BLaER1 treated with 17β-estradiol and CSF1 and Interleukin-3, amounts not matched to agents 10 nM and 100 nM (cell line): Measurements from ENCODE around the gene FNDC3B.

ENCODE experiments used
- H3K27ac ChIP-seq, 11 experiments: shearing (Covaris generic); formaldehyde crosslinking; 2 replicates each; pipeline ENCODE4 v1.8.1; 2022
- H3K27me3 ChIP-seq, 11 experiments: shearing (Covaris generic); formaldehyde crosslinking; 2 replicates each; pipeline ENCODE4 v1.8.1; 2022
- H3K36me3 ChIP-seq, 11 experiments: shearing (Covaris generic); formaldehyde crosslinking; 2 replicates each; pipeline ENCODE4 v1.8.1; 2022
- H3K4me1 ChIP-seq, 10 experiments: shearing (Covaris generic); formaldehyde crosslinking; 2 replicates each; pipeline ENCODE4 v1.8.1; 2022
- H3K4me2 ChIP-seq, 11 experiments: shearing (Covaris generic); formaldehyde crosslinking; 2 replicates each; pipeline ENCODE4 v1.8.1; 2022
- H3K4me3 ChIP-seq, 10 experiments: shearing (Covaris generic); formaldehyde crosslinking; 2 replicates each; pipeline ENCODE4 v1.8.1; 2022
- H3K9ac ChIP-seq, 11 experiments: shearing (Covaris generic); formaldehyde crosslinking; 2 replicates each; pipeline ENCODE4 v1.8.1; 2022
- H3K9me3 ChIP-seq, 11 experiments: shearing (Covaris generic); formaldehyde crosslinking; replicated peaks in 1 of 11; 2 replicates each; pipeline ENCODE4 v1.8.1; 2022
- H4K20me1 ChIP-seq, 11 experiments: shearing (Covaris generic); formaldehyde crosslinking; 2 replicates each; pipeline ENCODE4 v1.8.1; 2022
- Cebpa-rat ChIP-seq, 11 experiments: shearing (Covaris generic); IDR thresholded peaks; 2 replicates each; pipeline ENCODE4 v1.8.1; 2022

FNDC3B gene

GRCh38 chr3:172110127-172110779 is 70.9 kb downstream of the FNDC3B start:
- H3K27me3 ChIP-seq: peaks cover 0 to 5% (median 0%) of the 10 kb centered on the region in 11 experiments; a peak in 1 of 22 replicates
- no peak overlapping the region for H3K4me2 ChIP-seq
- H3K4me3 ChIP-seq: no peak overlapping the region
- H3K9me3 ChIP-seq: no peaks in the 10 kb centered on the region
- no peak for TF ChIP-seq Cebpa-rat (IDR thresholded peaks at IDR 0.05)
- no peak overlapping the region for H3K9ac ChIP-seq
- H3K27ac ChIP-seq: no peak overlapping the region
- peaks cover 27 to 61% (median 33%) of the 10 kb centered on the region in 10 experiments for H3K4me1 ChIP-seq
- peaks cover 9 to 53% (median 32%) of the 10 kb centered on the region in 11 experiments; a peak in 21 of 22 replicates for H3K36me3 ChIP-seq
- H4K20me1 ChIP-seq: peaks cover 54 to 100% (median 84%) of the 10 kb centered on the region in 11 experiments

- peaks cover 45 to 100% (median 82%) of the 10 kb centered on the region in 11 experiments for H4K20me1 ChIP-seq
- H3K4me3 ChIP-seq: no peak overlapping the region
- no peak overlapping the region for H3K4me2 ChIP-seq
- no peak overlapping the region for H3K9ac ChIP-seq
- peaks cover 18 to 62% (median 40%) of the 10 kb centered on the region in 11 experiments; a peak in 21 of 22 replicates for H3K36me3 ChIP-seq
- no peak for TF ChIP-seq Cebpa-rat (IDR thresholded peaks at IDR 0.05)
- peaks cover 25 to 53% (median 31%) of the 10 kb centered on the region in 10 experiments for H3K4me1 ChIP-seq
- H3K27ac ChIP-seq: no peak overlapping the region
- H3K9me3 ChIP-seq: no peaks in the 10 kb centered on the region
- H3K27me3 ChIP-seq: peaks cover 0 to 5% (median 0%) of the 10 kb centered on the region in 11 experiments; a peak in 1 of 22 replicates
These were observed 71.8 kb downstream of the FNDC3B start for GRCh38 chr3:172111163-172111562.

- Histone ChIP-seq H3K9ac (no peak overlapping the region), H3K27ac (no peak overlapping the region), H3K4me3 (no peak overlapping the region), H3K4me2 (no peak overlapping the region), H3K9me3 (no peaks in the 10 kb centered on the region), H3K36me3 (peaks cover 24 to 72% (median 50%) of the 10 kb centered on the region in 11 experiments), H3K4me1 (peaks cover 15 to 43% (median 20%) of the 10 kb centered on the region in 10 experiments), H3K27me3 (peaks cover 0 to 5% (median 0%) of the 10 kb centered on the region in 11 experiments; a peak in 1 of 22 replicates), H4K20me1 (peaks cover 36 to 90% (median 71%) of the 10 kb centered on the region in 11 experiments)
- TF ChIP-seq Cebpa-rat (IDR thresholded peaks at IDR 0.05): no peak
These were observed 72.8 kb downstream of the FNDC3B start for GRCh38 chr3:172112078-172112733.

DNA sequence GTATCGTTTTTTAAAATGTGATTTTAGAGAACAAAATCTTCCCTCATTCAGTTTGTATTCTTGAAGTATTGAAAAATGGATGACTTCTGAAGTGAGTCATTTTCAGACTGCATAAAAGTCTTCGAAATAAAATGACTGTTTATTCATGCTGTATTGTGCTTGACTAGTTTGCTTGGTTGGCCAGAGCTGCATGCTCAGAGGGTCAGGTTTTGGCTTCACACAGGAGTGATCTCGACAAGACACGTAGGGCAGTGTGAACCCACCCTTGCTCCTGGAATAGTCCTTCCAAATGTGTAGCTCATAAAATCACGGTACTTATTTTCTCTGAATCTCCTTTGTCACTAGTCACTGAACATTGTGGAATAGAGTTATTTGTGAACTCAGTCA is 73.3 kb downstream of the FNDC3B start:
- no peaks in the 10 kb centered on the region for H3K9me3 ChIP-seq
- no peak overlapping the region for H3K4me3 ChIP-seq
- no peak overlapping the region for H3K27ac ChIP-seq
- H3K4me1 ChIP-seq: peaks cover 10 to 37% (median 15%) of the 10 kb centered on the region in 10 experiments
- H3K4me2 ChIP-seq: peak overlapping the region in 1 of 11 experiments; percentile 38; a peak in 2 of 22 replicates
- peaks cover 30 to 86% (median 66%) of the 10 kb centered on the region in 11 experiments for H4K20me1 ChIP-seq
- H3K36me3 ChIP-seq: peaks cover 27 to 77% (median 51%) of the 10 kb centered on the region in 11 experiments
- TF ChIP-seq Cebpa-rat (IDR thresholded peaks at IDR 0.05): no peak
- H3K9ac ChIP-seq: no peak overlapping the region
- peaks cover 0 to 5% (median 0%) of the 10 kb centered on the region in 11 experiments; a peak in 1 of 22 replicates for H3K27me3 ChIP-seq

DNA sequence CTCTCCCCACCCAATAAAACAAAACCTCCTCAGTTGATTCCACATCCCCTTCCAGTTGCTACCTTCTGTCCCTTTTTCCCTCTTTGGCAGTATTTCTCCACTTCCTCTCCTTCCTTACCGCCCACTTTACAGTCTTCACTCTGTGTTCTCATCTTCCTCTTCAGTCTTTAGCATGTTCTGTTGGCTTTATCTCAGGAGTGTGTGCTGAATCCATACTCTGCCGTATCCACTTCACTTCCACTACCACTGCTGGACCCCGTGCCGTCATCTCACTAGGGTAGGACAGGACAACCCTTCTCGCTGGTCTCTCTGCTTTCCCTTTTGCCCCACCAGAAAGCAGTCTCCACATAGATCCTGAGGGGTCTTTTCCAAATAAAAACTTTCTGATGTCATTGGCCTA is 74.3 kb downstream of the FNDC3B start:
- Histone ChIP-seq H3K36me3 (peaks cover 36 to 84% (median 60%) of the 10 kb centered on the region in 11 experiments), H4K20me1 (peaks cover 21 to 84% (median 56%) of the 10 kb centered on the region in 11 experiments), H3K9ac (no peak overlapping the region), H3K4me1 (peaks cover 0 to 28% (median 5%) of the 10 kb centered on the region in 10 experiments; a peak in 17 of 20 replicates), H3K27ac (no peak overlapping the region), H3K27me3 (peaks cover 0 to 3% (median 0%) of the 10 kb centered on the region in 11 experiments; a peak in 1 of 22 replicates), H3K4me3 (no peak overlapping the region), H3K4me2 (peak overlapping the region in 5 of 11 experiments; percentile 22 to 50 (median 38); a peak in 8 of 22 replicates), H3K9me3 (no peaks in the 10 kb centered on the region)
- TF ChIP-seq Cebpa-rat (IDR thresholded peaks at IDR 0.05): no peak

- H3K4me2 ChIP-seq: no peak overlapping the region
- no peaks in the 10 kb centered on the region for H3K9me3 ChIP-seq
- H3K27me3 ChIP-seq: no peaks in the 10 kb centered on the region; a peak in 1 of 22 replicates
- no peak overlapping the region for H3K27ac ChIP-seq
- no peak overlapping the region for H3K9ac ChIP-seq
- no peak overlapping the region for H3K4me3 ChIP-seq
- H3K36me3 ChIP-seq: peaks cover 36 to 92% (median 67%) of the 10 kb centered on the region in 11 experiments
- TF ChIP-seq Cebpa-rat (IDR thresholded peaks at IDR 0.05): no peak
- H3K4me1 ChIP-seq: peaks cover 0 to 25% (median 3%) of the 10 kb centered on the region in 10 experiments; a peak in 9 of 20 replicates
- H4K20me1 ChIP-seq: peaks cover 8 to 75% (median 46%) of the 10 kb centered on the region in 11 experiments; a peak in 20 of 22 replicates
These were observed 75.7 kb downstream of the FNDC3B start for GRCh38 chr3:172115059-172115458.

GRCh38 chr3:172115787-172116186 is 76.4 kb downstream of the FNDC3B start:
- Histone ChIP-seq H3K9ac (no peak overlapping the region), H4K20me1 (peaks cover 4 to 72% (median 39%) of the 10 kb centered on the region in 11 experiments; a peak in 18 of 22 replicates), H3K36me3 (peaks cover 37 to 92% (median 70%) of the 10 kb centered on the region in 11 experiments), H3K4me3 (no peak overlapping the region), H3K4me1 (peaks cover 0 to 25% (median 3%) of the 10 kb centered on the region in 10 experiments; a peak in 9 of 20 replicates), H3K4me2 (no peak overlapping the region), H3K27ac (no peak overlapping the region), H3K9me3 (no peaks in the 10 kb centered on the region), H3K27me3 (no peaks in the 10 kb centered on the region)
- TF ChIP-seq Cebpa-rat (IDR thresholded peaks at IDR 0.05): no peak

GRCh38 chr3:172118019-172118418 is 78.6 kb downstream of the FNDC3B start:
- peaks cover 41 to 99% (median 75%) of the 10 kb centered on the region in 11 experiments for H3K36me3 ChIP-seq
- no peak for TF ChIP-seq Cebpa-rat (IDR thresholded peaks at IDR 0.05)
- peaks cover 0 to 64% (median 22%) of the 10 kb centered on the region in 11 experiments; a peak in 14 of 22 replicates for H4K20me1 ChIP-seq
- H3K27ac ChIP-seq: no peak overlapping the region
- no peak overlapping the region for H3K4me3 ChIP-seq
- peaks cover 0 to 23% (median 3%) of the 10 kb centered on the region in 10 experiments; a peak in 9 of 20 replicates for H3K4me1 ChIP-seq
- H3K9ac ChIP-seq: no peak overlapping the region
- no peak overlapping the region for H3K4me2 ChIP-seq
- no peaks in the 10 kb centered on the region for H3K27me3 ChIP-seq
- H3K9me3 ChIP-seq: no peaks in the 10 kb centered on the region
